ENCODE results near the gene ZFPL1.
A peak's percentile ranks its signal among the peaks of the same experiment; 100 is the strongest.

ZFPL1 gene

GRCh38 chr11:65096926-65097325 lies 12.9 kb downstream of the ZFPL1 start:
- TF ChIP-seq CTCF (IDR thresholded peaks at IDR 0.05; ENCODE audit: control insufficient read depth, extremely low read depth, insufficient read depth), result no peak
- H3K4me3 ChIP-seq (ENCODE audit: low read depth, low read length), result peak overlapping the region; percentile 75
- DNase-seq (ENCODE audit: low read depth), result no peak

DNA sequence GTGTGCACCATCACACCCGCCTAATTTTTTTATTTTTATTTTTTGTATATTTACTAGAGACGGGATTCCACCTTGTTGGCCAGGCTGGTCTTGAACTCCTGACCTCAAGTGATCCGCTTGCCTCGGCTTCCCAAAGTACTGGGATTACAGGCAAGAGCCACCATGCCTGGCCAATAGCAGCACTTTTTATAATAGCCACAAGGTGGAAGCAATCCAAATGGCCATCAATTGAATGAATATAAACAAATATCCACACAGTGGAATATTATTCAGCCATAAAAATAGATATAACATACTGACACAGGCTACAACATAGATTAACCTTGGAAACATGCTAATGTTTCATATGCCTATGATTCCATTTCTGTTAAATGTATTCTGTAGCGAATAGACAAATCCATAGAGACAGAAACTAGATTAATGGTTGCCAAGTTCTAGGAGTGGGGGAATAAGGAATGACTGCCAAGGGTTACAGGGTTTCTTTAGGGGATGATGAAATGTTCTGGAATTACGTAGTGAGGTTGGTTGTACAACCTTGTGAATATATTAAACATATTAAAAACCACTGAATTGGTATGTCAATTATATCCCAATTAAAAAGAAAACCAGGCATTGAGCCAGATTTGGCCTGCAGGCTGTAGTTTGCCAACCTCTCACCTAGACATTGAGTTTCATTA lies 16.8 kb downstream of the ZFPL1 start:
- TF ChIP-seq CTCF (IDR thresholded peaks at IDR 0.05; ENCODE audit: control insufficient read depth, extremely low read depth, insufficient read depth), result 0 out of 2 replicates have a peak, but pooled peaks have one; percentile 9
- H3K4me3 ChIP-seq (ENCODE audit: low read depth, low read length), result no peak overlapping the region
- peak; percentile 75 for DNase-seq (ENCODE audit: low read depth)

- peak overlapping the region; percentile 12 for H3K4me3 ChIP-seq (ENCODE audit: low read depth, low read length)
- peak; percentile 92 for DNase-seq (ENCODE audit: low read depth)
- TF ChIP-seq CTCF (IDR thresholded peaks at IDR 0.05; ENCODE audit: control insufficient read depth, extremely low read depth, insufficient read depth), result no peak
These were observed 18.4 kb downstream of the ZFPL1 start for GRCh38 chr11:65102142-65103095.

- DNase-seq (ENCODE audit: low read depth), result no peak
- TF ChIP-seq CTCF (IDR thresholded peaks at IDR 0.05; ENCODE audit: control insufficient read depth, extremely low read depth, insufficient read depth), result no peak
- H3K4me3 ChIP-seq (ENCODE audit: low read depth, low read length), result no peak overlapping the region
These were observed 19.5 kb downstream of the ZFPL1 start for GRCh38 chr11:65103476-65103875.

DNA sequence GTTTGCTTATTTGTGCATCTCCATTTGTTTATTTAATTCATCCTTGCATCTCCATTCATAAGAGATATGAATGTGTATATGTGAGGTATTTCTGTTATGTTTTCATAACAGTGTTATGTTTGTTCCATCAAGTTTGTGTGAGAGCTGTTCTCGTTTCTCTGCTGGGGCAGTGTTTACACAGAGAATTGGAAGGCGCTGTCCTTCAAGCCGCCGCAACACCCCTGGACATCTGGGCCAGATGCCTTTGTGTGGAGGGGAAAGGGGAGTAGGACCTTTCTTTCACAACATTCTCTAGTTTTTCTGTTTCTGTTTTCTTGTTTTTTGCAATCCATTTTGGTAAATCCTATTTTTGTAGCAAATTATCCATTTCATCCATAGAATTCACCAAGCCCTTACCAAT lies 20.6 kb downstream of the ZFPL1 start:
- DNase-seq (ENCODE audit: low read depth), result no peak
- no peak for TF ChIP-seq CTCF (IDR thresholded peaks at IDR 0.05; ENCODE audit: control insufficient read depth, extremely low read depth, insufficient read depth)
- H3K4me3 ChIP-seq (ENCODE audit: low read depth, low read length), result no peak overlapping the region

DNA sequence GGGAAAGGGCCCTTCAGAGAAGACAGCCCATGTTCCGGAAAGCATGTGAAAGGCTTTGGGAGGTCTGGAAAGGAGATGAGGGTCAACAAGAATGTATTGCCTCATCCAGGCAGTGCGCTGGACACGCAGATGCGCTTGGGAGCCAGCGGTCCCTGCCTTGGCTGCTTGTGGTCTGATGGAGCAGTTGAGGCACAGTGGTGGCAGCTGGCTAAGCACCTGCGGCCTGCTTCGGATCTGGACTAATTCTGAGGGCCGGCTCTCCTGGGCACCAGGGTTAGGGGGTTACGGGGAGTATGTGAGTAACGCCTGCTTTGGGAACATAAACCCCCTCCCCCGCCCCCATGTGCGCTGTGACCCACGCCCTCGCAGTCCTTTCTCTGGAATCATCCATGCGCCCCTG lies 23.1 kb downstream of the ZFPL1 start:
- no peak for DNase-seq (ENCODE audit: low read depth)
- no peak for TF ChIP-seq CTCF (IDR thresholded peaks at IDR 0.05; ENCODE audit: control insufficient read depth, extremely low read depth, insufficient read depth)

More for the DNA sequence above, 23.1 kb downstream of the ZFPL1 start:
- no peak overlapping the region for H3K4me3 ChIP-seq (ENCODE audit: low read depth, low read length)

Measured in LNCaP clone FGC (cell line).